Measurements from ENCODE around the gene PIK3R5.
"Not testable (repeated sequence)": the region's sequence is repeated elsewhere in the genome, so short reads cannot be mapped to it uniquely, and the experiment has no call there.

DNA sequence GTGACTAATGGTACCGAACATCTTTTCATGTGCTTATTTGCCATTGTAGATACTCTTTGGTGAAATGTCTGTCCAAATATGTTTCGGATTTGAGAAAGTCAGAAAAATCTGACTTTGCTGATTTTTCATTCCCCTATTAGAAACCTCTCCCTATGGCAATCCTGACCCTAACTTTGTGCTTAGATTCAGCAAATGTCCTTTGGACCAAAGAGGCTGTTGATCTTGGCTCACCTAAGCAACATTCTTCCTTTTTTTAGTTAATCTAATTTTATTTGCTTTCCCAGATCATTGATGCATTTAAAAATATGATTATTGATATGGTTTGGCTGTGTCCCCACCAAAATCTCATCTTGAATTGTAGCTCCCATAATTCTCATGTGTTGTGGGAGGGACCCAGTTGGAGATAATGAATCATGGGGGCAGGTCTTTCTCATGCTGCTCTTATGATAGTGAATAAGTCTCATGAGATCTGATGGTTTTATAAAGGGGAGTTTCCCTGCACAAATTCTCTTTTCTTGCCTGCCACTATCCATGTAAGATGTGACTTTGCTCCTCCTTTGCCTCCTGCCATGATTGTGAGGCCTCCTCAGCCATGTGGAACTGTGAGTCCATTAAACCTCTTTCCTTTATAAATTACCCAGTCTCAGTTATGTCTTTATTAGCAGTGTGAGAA is 22.9 kb upstream of the PIK3R5 start:
- TF ChIP-seq, protein P1, sequence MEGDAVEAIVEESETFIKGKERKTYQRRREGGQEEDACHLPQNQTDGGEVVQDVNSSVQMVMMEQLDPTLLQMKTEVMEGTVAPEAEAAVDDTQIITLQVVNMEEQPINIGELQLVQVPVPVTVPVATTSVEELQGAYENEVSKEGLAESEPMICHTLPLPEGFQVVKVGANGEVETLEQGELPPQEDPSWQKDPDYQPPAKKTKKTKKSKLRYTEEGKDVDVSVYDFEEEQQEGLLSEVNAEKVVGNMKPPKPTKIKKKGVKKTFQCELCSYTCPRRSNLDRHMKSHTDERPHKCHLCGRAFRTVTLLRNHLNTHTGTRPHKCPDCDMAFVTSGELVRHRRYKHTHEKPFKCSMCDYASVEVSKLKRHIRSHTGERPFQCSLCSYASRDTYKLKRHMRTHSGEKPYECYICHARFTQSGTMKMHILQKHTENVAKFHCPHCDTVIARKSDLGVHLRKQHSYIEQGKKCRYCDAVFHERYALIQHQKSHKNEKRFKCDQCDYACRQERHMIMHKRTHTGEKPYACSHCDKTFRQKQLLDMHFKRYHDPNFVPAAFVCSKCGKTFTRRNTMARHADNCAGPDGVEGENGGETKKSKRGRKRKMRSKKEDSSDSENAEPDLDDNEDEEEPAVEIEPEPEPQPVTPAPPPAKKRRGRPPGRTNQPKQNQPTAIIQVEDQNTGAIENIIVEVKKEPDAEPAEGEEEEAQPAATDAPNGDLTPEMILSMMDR (IDR thresholded peaks at IDR 0.05; ENCODE audit: insufficient read depth, low read depth, low read length): not testable (repeated sequence)
- TF ChIP-seq EZH2 (IDR thresholded peaks at IDR 0.05; ENCODE audit: insufficient read depth, low read length): not testable (repeated sequence)

Measured in astrocyte (in vitro differentiated cells and primary cell).